GM18499 (cell line): ENCODE results near the gene COPG2.
"Not testable (repeated sequence)": the region's sequence is repeated elsewhere in the genome, so short reads cannot be mapped to it uniquely, and the experiment has no call there.

Experiments used
- ATAC-seq: cut with Tn5 transposase; IDR thresholded peaks from one replicate; pipeline ENCODE4 v1.9.1; 2021; ENCODE audit warnings: moderate number of reproducible peaks; ENCODE audit not compliant: insufficient read depth, unreplicated experiment

Gene COPG2

DNA sequence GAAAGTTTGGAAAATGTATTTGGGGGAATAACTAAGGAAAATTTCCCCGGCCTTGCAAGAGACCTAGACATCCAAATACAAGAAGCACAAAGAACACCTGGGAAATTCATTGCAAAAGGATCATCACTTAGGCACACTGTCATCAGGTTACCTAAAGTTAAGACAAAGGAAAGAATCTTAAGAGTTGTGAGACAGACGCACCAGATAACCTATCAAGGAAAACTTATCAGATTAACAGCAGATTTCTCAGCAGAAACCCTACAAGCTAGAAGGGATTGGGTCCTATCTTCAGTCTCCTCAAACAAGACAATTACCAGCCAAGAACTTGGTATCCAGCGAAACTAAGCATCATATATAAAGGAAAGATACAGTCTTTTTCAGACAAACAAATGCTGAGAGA lies 93.4 kb downstream of the COPG2 start:
- ATAC-seq = not testable (repeated sequence)

DNA sequence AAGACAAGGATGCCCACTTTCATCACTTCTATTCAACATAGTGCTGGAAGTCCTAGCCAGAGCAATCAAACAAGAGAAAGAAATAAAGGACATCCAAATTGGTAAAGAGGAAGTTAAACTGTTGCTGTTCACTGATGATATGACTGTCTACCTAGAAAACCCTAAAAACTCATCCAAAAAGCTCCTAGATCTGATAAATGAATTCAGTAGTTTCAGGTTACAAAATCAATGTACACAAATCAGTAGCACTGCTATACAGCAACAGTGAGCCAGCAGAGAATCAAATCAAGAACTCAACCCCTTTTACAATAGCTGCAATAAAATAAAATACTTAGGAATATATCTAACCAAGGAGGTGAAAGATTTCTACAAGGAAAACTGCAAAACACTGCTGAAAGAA lies 98.4 kb downstream of the COPG2 start:
- not testable (repeated sequence) for ATAC-seq

DNA sequence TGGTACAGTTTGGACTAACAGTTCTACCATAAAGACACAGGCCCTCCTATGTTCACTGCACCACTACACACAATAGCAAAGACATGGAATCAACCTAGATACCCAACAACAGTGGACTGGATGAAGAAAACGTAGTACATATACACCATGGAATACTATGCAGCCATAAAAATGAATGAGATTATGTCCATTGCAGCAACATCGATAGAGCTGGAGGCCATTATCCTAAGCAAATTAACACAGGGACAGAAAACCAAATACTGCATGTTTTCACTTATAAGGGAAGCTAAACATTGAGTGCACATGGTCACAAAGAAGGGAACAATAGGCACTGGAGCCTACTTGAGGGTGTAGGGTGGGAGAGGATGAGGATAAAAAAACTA lies 101.7 kb downstream of the COPG2 start:
- ATAC-seq = no peak

DNA sequence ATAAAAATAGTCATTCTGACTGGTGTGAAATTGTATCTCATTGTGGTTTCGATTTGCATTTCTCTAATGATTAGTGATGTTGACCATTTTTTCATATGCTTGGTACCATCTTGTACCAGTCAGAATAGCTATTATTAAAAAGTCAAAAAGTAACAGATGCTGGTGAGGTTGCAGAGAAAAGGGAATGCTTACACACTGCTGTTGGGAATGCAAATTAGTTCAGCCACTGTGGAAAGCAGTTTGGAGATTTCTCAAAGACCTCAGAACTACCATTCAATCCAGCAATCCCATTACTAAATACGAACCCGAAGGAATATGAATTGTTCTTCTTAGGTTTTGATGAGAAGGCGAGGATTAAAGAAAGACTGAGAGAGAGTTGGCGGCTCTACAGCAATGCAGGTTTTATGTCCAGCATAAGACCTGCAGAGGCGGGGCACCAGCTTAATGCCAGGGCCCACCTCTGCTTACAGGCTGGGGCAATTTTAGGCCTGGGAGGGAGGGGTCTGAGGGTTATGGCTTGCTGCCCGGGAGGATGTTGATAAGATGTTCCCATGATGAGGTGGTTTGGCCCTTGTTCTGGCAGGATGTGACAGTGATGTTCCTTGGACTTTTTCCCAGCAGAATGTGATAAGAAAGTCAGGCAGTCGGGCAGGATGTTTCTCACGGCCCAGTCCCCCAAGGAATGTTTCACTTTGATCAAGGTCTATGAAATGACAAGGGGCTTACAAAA lies 102.2 kb downstream of the COPG2 start:
- no peak for ATAC-seq

DNA sequence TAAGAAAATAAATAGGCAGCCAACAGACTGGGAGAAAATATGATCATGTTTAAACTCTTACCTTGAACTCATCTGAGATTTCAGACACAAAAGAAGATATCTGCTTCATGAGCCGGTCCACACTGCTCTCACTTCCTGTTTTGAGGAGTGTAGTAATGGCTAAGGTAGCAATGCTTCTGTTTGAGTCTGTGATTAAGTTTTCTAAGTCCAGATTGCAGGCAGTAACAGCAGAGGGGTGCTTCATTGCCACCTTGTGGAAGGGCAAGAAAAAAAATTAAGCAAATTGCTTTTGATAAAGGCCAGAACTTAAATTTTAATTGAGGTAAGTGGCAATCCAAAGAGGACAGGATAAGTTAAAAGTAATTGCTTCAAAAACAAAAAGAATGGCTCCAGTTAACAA lies 107.6 kb downstream of the COPG2 start:
- ATAC-seq = peak; percentile 86

DNA sequence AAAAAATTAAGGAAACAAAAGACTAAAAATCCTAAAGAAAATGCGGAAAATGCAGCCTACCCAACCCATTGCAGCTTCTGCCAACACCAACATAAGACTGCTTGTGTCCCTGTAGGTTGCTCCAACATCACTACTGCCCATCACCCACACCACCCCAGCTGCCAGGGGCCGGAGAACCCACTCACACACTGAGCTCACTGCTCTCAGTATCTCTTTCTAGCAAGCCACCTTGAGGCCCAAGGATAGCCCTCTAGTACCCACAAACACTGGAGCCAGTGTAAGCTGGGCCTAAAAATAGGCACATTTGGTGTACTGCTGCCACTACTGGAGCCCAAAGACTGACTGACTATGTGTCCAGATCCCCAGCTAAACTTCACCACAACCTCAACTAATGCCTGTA lies 109.4 kb downstream of the COPG2 start:
- no peak for ATAC-seq

DNA sequence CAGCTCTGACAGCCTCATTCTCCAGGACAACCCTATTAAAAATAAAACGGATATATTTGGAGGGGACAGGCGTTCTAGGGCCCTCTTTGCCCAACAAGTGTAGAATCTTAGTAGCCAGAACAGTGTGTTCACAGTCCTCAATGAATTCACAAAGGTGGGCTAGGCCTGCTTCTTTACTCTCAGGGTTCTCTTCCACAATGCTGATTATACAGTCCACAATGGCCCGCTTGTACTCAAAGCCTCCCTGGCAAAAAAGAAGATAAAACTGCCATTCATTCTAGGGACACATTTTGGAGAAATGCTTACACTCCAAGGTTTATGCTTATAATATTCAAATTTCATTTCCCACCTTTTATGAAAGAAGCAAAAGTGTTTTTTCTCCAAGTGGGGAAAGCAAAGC lies 114.1 kb downstream of the COPG2 start:
- no peak for ATAC-seq

DNA sequence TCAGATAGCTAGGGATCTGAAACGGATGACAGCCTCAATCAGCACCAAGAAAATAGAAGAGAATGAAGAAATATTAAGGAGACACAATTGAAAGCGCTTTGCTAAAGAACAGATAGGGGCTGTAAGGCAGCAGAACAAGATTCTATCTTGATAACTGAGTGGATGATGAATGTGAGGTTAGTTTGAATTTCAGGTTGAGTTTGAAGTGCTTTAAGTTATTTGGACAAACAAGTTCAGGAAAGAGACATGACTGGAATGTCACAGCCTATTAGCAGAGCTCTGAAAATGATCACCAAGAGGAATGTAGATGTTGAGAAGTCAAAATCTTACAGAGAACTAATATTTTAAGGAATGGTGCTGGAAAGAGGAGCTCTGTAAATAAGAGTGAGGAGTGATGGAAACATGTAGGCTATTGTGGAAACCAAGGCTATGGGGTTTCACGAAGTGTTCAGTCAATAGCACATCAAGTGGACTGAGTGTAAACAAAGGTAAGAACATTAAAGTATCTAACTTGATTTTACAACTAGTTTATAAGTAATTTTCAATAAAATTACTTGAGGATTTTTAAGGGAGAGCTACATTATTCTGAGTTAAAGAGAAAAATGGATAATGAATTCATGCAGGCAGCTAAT lies 115.0 kb downstream of the COPG2 start:
- no peak for ATAC-seq

DNA sequence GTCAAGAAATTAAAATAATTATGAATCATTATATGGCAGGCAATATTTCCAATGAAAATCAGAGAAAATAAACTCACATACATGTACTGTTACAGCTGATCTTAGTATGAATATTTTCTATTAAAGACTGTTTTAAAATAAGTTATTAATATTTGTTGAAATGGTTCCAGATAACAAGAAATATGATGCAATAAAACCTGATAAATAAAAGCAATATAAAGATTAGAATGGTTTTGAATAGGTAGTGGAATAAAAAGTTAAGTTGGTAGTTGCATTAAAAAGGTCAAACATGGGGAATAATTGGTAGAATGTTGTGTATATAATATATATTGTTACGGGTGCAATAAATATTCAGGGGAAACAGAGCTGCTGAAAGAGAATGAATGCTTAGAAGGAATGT lies 124.2 kb downstream of the COPG2 start:
- no peak for ATAC-seq

DNA sequence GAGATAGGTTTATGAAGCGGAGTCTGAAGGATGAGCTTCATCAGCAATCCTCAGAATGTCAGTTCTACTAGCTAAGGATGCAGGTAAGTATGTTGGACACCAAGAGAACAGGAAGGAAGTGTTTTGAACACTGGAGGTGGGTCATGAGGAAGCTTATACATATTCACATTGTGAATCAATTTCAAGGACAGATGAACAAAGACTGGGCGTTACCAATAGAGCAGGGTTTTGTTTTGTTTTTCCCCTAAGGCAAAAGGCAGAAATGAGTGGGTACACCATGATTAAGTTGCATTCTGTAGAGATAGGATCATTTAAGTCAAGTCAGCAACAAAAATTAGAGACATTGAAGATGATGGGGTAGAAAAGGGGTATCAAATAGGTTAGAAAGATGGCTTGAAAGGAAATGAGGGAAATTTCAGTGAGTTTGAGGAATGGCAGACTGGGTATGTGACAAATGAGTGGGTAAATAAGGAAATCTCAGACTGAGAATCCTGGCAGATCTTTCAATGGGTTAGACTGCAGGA lies 125.0 kb downstream of the COPG2 start:
- ATAC-seq = no peak

DNA sequence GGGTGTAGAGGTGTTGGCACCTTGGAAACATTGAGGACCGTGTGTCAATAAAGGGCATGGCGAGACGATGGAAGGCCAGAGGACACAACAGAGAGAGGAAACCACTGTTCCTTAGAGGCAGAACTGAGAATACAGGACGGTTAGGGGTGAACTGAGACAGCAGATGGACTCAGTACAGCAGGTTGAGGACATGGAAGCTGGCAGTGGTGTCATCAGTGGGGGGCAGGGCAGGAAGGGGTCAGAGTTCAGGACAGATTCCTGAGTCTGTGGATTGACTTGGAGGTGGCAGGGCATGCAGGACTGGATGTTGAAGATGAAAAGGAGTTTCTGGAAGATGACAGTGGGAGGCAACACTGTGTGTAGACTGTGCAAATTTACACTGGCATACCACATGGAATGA lies 126.3 kb downstream of the COPG2 start:
- not testable (repeated sequence) for ATAC-seq

DNA sequence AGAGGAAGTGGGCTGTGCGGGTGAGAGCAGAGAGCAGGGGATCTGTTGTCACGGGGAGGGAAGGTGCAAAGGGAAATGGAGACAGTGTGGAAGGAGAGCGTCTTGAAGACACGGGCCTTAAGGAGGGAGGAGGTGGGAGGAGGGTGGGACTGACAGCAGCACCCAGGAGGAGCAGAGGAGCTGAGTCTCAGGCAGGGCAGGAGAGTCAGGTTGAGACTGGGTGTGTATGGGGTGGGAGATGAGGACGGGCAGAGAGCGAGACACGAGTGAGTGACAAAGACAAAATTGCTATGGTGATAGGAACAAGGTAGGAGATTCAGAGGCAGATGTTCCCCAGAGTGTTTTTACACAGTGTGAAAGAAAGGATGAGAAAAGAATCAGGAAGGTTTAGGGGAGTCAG lies 127.3 kb downstream of the COPG2 start:
- not testable (repeated sequence) for ATAC-seq

DNA sequence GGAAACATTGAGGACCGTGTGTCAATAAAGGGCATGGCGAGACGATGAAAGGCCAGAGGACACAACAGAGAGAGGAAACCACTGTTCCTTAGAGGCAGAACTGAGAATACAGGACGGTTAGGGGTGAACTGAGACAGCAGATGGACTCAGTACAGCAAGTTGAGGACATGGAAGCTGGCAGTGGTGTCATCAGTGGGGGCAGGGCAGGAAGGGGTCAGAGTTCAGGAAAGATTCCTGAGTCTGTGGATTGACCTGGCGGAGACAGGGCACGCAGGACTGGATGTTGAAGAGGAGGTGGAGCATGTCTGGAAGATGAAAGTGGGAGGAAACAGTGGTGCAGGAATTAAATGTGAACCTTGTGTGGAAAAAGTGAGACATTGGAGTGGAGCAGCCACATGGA lies 130.7 kb downstream of the COPG2 start:
- ATAC-seq = not testable (repeated sequence)

DNA sequence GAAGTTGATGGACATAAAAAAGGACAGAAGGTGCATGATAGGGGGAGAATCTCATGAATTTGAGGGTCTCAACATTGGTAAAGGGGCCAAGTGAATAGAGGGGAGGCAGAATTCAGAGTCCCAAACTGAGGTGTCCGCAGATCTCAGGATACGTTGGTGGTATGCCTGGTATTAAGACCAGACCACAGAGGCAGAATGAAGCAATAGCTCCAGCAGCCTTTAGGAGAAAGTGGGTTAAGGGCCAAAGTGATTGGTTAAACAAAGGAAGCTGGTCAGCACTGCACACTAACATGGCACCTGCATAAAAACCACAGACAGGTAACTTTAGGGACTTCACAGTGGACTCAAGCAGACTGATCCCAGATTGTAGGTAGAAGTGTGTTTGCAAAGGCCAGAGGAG lies 139.1 kb downstream of the COPG2 start:
- no peak for ATAC-seq

DNA sequence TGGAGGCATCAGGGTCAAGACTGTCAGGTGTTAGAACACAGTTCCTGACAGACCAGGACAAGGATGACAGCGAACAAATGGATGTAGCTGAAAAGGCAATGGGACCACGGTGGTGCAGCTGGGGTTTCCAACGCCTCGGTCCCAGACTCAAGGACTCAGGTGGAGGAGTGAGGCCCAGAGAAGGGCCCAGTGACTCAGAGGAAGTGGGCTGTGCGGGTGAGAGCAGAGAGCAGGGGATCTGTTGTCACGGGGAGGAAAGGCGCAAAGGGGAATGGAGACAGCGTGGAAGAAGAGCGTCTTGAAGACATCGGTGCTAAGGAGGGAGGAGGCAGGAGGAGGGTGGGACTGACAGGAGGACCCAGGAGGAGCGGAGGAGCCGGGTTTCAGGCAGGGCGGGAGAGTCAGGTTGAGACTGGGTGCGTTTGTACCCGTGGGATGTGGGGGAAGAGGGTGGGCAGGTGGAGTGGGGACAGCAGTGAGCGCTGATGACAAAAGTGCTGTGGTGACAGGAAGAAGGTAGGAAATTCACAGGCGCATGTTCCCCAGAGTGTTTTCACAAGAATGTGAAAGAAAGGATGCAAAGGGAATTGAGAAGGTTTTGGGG lies 140.7 kb downstream of the COPG2 start:
- ATAC-seq = not testable (repeated sequence)

DNA sequence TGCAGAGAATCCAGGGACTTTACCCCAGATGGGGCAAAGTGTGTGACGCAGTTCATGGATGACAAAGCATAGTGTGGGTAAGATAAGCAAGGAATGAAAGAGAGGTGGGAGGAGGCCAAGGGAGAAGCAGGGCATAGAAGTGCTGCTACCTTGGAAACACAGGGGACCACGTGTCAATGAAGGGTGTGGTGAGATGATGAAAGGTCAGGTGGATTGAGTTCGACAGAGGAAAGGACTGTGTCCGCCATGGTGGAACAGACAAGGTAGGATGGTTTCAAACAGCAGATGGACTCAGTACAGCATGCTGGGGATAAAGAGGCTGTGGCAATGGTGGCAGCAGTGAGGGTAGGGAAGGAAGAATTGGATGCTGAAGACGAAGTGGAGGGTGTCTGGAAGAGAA lies 143.9 kb downstream of the COPG2 start:
- ATAC-seq = no peak

DNA sequence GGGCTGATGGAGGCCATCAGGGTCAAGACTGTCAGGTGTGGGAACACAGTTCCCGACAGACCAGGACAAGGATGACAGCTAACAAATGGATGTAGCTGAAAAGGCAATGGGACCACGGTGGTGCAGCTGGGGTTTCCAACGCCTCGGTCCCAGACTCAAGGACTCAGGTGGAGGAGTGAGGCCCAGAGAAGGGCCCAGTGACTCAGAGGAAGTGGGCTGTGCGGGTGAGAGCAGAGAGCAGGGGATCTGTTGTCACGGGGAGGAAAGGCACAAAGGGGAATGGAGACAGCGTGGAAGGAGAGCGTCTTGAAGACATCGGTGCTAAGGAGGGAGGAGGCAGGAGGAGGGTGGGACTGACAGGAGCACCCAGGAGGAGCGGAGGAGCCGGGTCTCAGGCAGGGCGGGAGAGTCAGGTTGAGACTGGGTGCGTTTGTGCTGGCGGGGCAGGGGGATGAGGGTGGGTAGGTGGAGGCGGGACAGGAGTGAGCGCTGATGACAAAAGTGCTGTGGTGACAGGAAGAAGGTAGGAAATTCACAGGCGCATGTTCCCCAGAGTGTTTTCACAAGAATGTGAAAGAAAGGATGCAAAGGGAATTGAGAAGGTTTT lies 144.9 kb downstream of the COPG2 start:
- not testable (repeated sequence) for ATAC-seq

DNA sequence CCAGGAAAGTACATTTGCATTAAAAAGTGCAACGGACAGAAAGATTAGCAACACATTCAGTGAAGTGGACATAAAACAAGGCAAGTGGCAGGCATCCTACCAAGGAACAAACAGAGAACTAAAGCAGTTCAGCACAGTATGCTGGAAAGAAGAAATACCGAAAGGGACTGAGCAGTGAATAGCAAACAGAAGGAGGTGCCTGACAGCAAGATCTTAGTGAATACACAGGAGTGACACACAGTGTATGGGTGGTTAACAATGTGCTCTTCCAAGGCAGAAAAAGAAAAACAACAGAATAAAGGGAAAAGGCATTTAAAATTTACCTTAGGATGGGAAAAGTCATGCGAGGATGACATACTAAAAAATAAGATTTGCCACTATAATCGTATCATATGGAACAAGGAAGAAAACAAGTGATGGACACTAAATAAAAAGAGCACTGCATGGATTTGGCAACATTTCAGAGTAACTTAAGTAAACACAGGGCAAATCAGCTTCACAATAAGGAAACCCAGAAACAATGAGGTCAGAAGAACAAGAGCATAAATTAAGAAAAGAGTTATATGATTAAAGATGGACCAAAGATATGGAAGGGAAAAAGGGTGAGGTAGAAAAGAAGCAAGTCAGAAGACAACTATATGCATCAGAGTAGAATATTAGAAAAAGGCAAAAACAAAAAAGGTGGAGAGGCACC lies 147.1 kb downstream of the COPG2 start:
- ATAC-seq = no peak

DNA sequence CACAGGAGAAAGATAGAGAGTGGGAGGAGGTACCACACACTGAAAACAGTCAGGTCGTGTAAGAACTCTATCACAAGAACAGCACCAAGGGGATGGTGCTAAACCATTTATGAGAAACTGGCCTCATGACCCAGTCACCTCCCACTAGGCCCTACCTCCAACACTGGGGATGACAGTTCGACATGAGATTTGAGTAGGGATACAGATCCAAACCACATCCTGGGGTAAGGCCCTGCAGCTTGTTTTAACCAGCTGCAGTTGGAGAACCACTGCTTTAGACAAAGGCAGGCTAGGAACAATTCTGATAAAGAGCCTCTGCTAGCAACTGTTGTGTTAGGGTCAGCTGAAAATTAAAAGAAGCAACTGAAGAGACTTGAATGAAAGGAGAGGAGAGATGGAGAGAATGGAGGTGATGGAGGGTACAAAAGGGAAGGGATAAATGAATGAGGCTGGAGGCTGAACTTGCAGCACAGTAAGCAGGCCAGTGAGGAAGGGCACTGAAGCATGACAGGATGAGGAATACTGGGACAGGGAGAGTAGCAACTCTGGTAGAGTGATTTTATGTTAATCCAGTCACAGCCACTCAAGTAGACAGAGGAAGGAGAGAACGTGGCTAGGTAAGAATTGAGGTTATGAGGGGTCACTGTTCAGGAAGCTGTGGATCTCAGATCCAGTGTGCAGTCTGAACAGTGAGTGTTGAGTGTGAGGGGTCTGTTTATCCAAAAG lies 153.1 kb downstream of the COPG2 start:
- no peak for ATAC-seq

DNA sequence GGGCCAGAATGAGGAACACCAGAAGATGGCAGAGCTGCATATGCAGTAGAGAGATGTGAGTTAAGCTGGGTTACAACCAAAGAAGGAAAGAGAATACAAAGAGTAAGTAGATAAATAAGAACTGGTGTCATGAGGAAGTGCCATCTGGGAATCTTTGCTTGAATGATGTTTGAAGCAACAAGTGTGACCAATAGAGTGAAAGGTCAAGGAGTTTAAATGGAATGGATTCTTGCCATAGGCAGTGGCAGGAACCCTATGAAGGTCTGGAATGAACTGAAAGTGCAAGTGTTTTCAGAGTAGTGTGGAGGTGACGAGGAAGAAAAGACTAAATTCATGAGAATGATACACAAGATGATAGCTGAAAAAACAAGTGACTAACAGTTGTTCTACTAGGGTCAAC lies 155.1 kb downstream of the COPG2 start:
- ATAC-seq = no peak
